Ishikawa (cell line): ENCODE measurements around the gene ARID5B.

Experiments
- RAD21 ChIP-seq: IDR thresholded peaks from 2 replicates; pipeline ENCODE4 v1.6.1; 2012; ENCODE audit warnings: low read depth
- TEAD4 ChIP-seq: IDR thresholded peaks from 2 replicates; pipeline ENCODE4 v1.6.1; 2012
- YY1 ChIP-seq: IDR thresholded peaks from 2 replicates; pipeline ENCODE4 v1.6.1; 2012; ENCODE audit warnings: low read depth

- TF ChIP-seq YY1: no peak
- TF ChIP-seq RAD21: no peak
- no peak for TF ChIP-seq TEAD4
Observed at GRCh38 chr10:62022830-62023229, 121.3 kb downstream of the ARID5B start.
